ENCODE measurements around the gene NTN3.

The NTN3 gene

GRCh38 chr16:2466667-2467527 is 4.2 kb upstream of the NTN3 start:
- Histone ChIP-seq H3K9ac (ENCODE audit: low read depth, low read length, poor library complexity) (no peak overlapping the region), H3K27ac (replicated peaks; ENCODE audit: low read length) (peak overlapping the region; percentile 43), H3K27me3 (ENCODE audit: control insufficient read depth in 3 of 3, insufficient read depth in 3 of 3, low read depth in 1 of 3, low read length in 3 of 3) (peaks cover 0 to 2% (median 0%) of the 10 kb centered on the region in 3 experiments), H3K4ac (ENCODE audit: low read length) (peak overlapping the region; percentile 76), H4K8ac (ENCODE audit: low read depth, low read length) (peak overlapping the region; percentile 83), H2BK120ac (ENCODE audit: low read depth, low read length) (peak overlapping the region; percentile 41), H3K4me1 (ENCODE audit: control insufficient read depth in 2 of 2, insufficient read depth in 1 of 2, low read depth in 1 of 2, low read length in 2 of 2) (peaks cover 26 to 31% of the 10 kb centered on the region in 2 donors), H2AK5ac (ENCODE audit: low read depth, low read length) (peak overlapping the region; percentile 96), H3K79me1 (ENCODE audit: low read depth, low read length) (peaks cover 7% of the 10 kb centered on the region), H2BK5ac (ENCODE audit: low read length) (no peak overlapping the region), H4K91ac (ENCODE audit: low read depth, low read length, poor library complexity) (no peak overlapping the region), H3K4me3 (ENCODE audit: low read length in 2 of 2) (no peak overlapping the region), H2AFZ (ENCODE audit: low read length) (no peak overlapping the region), H2BK15ac (ENCODE audit: low read length) (peak overlapping the region; percentile 69), H3K14ac (ENCODE audit: low read length) (peak overlapping the region; percentile 63), H3K9me3 (replicated peaks in 1 of 2; ENCODE audit: control insufficient read depth in 2 of 2, insufficient read depth in 1 of 2, low read depth in 1 of 2, low read length in 2 of 2) (no peaks in the 10 kb centered on the region), H2BK12ac (ENCODE audit: low read length) (peak overlapping the region; percentile 73), H3K23ac (ENCODE audit: low read depth, low read length, poor library complexity) (peak overlapping the region; percentile 91), H3K18ac (ENCODE audit: low read length) (peak overlapping the region; percentile 100), H3K4me2 (ENCODE audit: insufficient read depth, low read length, poor library complexity, severe bottlenecking) (no peak overlapping the region), H3K36me3 (replicated peaks in 1 of 2; ENCODE audit: control insufficient read depth in 2 of 2, insufficient read depth in 2 of 2, low read length in 2 of 2) (peaks cover 10 to 21% of the 10 kb centered on the region in 2 donors)
- WGBS, 2 donors (ENCODE audit: extremely low coverage in 2 of 2, insufficient read length in 2 of 2, insufficient replicate concordance in 1 of 2): no CpG with 5 or more reads among the region's 29 CpGs
- no peak for DNase-seq (ENCODE audit: low spot score)

- DNase-seq (ENCODE audit: low spot score): no peak
- no CpG with 5 or more reads among the region's 80 CpGs for WGBS, 2 donors (ENCODE audit: extremely low coverage in 2 of 2, insufficient read length in 2 of 2, insufficient replicate concordance in 1 of 2)
- H3K14ac ChIP-seq (ENCODE audit: low read length): peak overlapping the region; percentile 94
These were observed 3.4 kb upstream of the NTN3 start for GRCh38 chr16:2467528-2468232.

GRCh38 chr16:2468233-2468724 is 2.8 kb upstream of the NTN3 start:
- WGBS, 2 donors (ENCODE audit: extremely low coverage in 2 of 2, insufficient read length in 2 of 2, insufficient replicate concordance in 1 of 2): no CpG with 5 or more reads among the region's 38 CpGs
- Histone ChIP-seq H2AFZ (ENCODE audit: low read length) (no peak overlapping the region), H3K4ac (ENCODE audit: low read length) (peak overlapping the region; percentile 98), H3K9ac (ENCODE audit: low read depth, low read length, poor library complexity) (peak overlapping the region; percentile 99), H2BK5ac (ENCODE audit: low read length) (peak overlapping the region; percentile 97), H3K23ac (ENCODE audit: low read depth, low read length, poor library complexity) (peak overlapping the region; percentile 91), H2BK120ac (ENCODE audit: low read depth, low read length) (peak overlapping the region; percentile 95), H3K18ac (ENCODE audit: low read length) (peak overlapping the region; percentile 100), H3K79me1 (ENCODE audit: low read depth, low read length) (peaks cover 4% of the 10 kb centered on the region), H2BK15ac (ENCODE audit: low read length) (peak overlapping the region; percentile 81), H3K4me3 (ENCODE audit: low read length in 2 of 2) (peak overlapping the region in 1 of 2 donors; percentile 75), H3K36me3 (replicated peaks in 1 of 2; ENCODE audit: control insufficient read depth in 2 of 2, insufficient read depth in 2 of 2, low read length in 2 of 2) (peaks cover 2 to 11% of the 10 kb centered on the region in 2 donors), H3K27ac (replicated peaks; ENCODE audit: low read length) (peak overlapping the region; percentile 17), H2AK5ac (ENCODE audit: low read depth, low read length) (peak overlapping the region; percentile 100), H4K91ac (ENCODE audit: low read depth, low read length, poor library complexity) (peak overlapping the region; percentile 97), H3K9me3 (replicated peaks in 1 of 2; ENCODE audit: control insufficient read depth in 2 of 2, insufficient read depth in 1 of 2, low read depth in 1 of 2, low read length in 2 of 2) (no peaks in the 10 kb centered on the region), H3K4me1 (ENCODE audit: control insufficient read depth in 2 of 2, insufficient read depth in 1 of 2, low read depth in 1 of 2, low read length in 2 of 2) (peaks cover 32 to 38% of the 10 kb centered on the region in 2 donors), H3K27me3 (ENCODE audit: control insufficient read depth in 3 of 3, insufficient read depth in 3 of 3, low read depth in 1 of 3, low read length in 3 of 3) (peaks cover 0 to 7% (median 0%) of the 10 kb centered on the region in 3 experiments), H3K14ac (ENCODE audit: low read length) (peak overlapping the region; percentile 84), H2BK12ac (ENCODE audit: low read length) (peak overlapping the region; percentile 97), H3K4me2 (ENCODE audit: insufficient read depth, low read length, poor library complexity, severe bottlenecking) (peak overlapping the region; percentile 86), H4K8ac (ENCODE audit: low read depth, low read length) (peak overlapping the region; percentile 100)
- DNase-seq (ENCODE audit: low spot score): no peak

More at GRCh38 chr16:2467528-2468232, 3.4 kb upstream of the NTN3 start:
- Histone ChIP-seq H3K23ac (ENCODE audit: low read depth, low read length, poor library complexity) (peak overlapping the region; percentile 91), H2BK120ac (ENCODE audit: low read depth, low read length) (peak overlapping the region; percentile 95), H3K79me1 (ENCODE audit: low read depth, low read length) (peaks cover 5% of the 10 kb centered on the region), H3K27ac (replicated peaks; ENCODE audit: low read length) (peak overlapping the region; percentile 46), H3K36me3 (replicated peaks in 1 of 2; ENCODE audit: control insufficient read depth in 2 of 2, insufficient read depth in 2 of 2, low read length in 2 of 2) (peaks cover 4 to 14% of the 10 kb centered on the region in 2 donors), H3K9ac (ENCODE audit: low read depth, low read length, poor library complexity) (peak overlapping the region; percentile 99), H3K27me3 (ENCODE audit: control insufficient read depth in 3 of 3, insufficient read depth in 3 of 3, low read depth in 1 of 3, low read length in 3 of 3) (peaks cover 0 to 7% (median 0%) of the 10 kb centered on the region in 3 experiments), H3K4me1 (ENCODE audit: control insufficient read depth in 2 of 2, insufficient read depth in 1 of 2, low read depth in 1 of 2, low read length in 2 of 2) (peaks cover 32 to 35% of the 10 kb centered on the region in 2 donors), H3K4me3 (ENCODE audit: low read length in 2 of 2) (peak overlapping the region in 1 of 2 donors; percentile 75), H4K91ac (ENCODE audit: low read depth, low read length, poor library complexity) (peak overlapping the region; percentile 95), H3K18ac (ENCODE audit: low read length) (peak overlapping the region; percentile 100), H2BK12ac (ENCODE audit: low read length) (peak overlapping the region; percentile 97), H2AFZ (ENCODE audit: low read length) (no peak overlapping the region), H2AK5ac (ENCODE audit: low read depth, low read length) (peak overlapping the region; percentile 100), H3K9me3 (replicated peaks in 1 of 2; ENCODE audit: control insufficient read depth in 2 of 2, insufficient read depth in 1 of 2, low read depth in 1 of 2, low read length in 2 of 2) (no peaks in the 10 kb centered on the region), H3K4ac (ENCODE audit: low read length) (peak overlapping the region; percentile 89), H2BK5ac (ENCODE audit: low read length) (peak overlapping the region; percentile 97), H2BK15ac (ENCODE audit: low read length) (peak overlapping the region; percentile 69), H3K4me2 (ENCODE audit: insufficient read depth, low read length, poor library complexity, severe bottlenecking) (peak overlapping the region; percentile 86), H4K8ac (ENCODE audit: low read depth, low read length) (peak overlapping the region; percentile 100)

Data from neuronal stem cell (in vitro differentiated cells).